EH (cell line): ENCODE results near the gene TIMM17A.
"Not testable (repeated sequence)": the region's sequence is repeated elsewhere in the genome, so short reads cannot be mapped to it uniquely, and the experiment has no call there.

ENCODE experiments used
- DNase-seq: peaks from one replicate; pipeline ENCODE4 v3.0.0-alpha.2; 2015; ENCODE audit warnings: low read depth

Gene TIMM17A

DNA sequence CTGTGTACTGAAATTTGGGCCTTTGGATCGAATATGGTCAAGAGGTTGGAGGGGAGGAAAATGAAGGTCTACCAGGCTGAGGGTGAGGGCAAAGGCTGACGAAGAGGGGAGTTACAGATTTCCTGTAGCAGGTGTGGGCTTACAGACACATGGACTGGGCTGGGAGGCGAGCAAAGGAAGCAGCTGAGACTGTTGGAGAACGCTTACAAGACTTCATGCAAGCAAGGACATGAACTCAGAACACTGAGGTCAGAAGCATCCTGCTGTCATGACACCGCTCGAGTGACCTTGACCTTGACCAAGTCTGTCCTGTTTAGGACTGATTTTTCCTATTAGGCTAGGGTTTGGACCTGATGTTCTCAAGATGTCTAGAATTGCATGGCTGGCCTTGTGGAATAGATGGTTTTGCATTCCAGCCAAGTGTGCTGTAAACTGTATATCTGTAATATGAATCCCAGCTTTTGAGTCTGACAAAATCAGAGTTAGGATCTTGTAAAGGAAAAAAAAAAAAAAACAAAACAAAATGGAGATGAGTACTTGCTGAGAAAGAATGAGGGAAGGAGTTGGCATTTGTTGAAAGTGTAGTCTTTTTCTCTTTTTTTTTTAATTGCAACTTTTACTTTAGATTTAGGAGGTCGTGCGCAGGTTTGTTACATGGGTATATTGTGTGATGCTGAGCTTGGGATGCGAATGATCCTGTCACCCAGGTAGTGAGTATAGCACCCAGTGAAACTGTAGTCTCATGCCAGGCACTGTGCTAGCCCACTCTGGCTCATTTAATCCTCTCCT lies 60.9 kb downstream of the TIMM17A start:
- DNase-seq = peak; percentile 65

GRCh38 chr1:202016811-202017748 lies 61.8 kb downstream of the TIMM17A start:
- DNase-seq = no peak

GRCh38 chr1:202017749-202018467 lies 62.6 kb downstream of the TIMM17A start:
- DNase-seq = no peak

DNA sequence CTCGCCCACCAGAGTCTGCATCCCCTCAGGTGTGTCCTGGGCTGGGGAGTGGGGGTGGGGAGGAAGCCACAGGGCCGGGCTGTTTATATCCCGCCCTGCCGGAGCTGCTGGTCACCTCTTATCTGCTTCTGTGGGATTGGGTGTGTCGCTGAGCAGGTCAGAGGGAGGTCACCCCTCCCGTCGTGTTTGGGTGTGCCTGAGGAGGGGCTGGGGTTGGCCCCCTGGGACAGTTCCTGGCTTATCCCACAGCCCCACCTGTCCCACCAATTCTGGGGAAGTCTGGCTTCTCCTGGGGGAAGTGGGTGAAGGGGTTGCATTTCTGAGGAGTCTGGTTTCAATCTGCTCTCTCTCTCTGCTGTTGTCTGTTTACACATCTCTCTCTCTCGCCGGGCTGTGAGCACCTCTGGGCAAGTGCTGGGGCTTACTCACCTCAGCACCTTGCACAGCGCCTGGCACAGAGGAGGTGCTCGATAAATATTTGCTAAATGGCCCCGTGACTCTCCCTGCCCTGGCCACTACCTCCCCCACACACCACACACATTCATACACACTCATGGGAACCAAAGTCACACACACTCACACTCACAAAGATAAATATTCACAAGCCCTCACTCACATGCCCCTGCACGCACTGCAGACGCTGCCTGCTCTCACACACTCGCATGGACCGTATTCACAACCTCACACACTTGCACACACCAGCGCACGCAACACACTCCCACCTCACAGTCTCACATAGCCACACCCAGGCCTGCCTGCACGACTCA lies 63.3 kb downstream of the TIMM17A start:
- DNase-seq = no peak

DNA sequence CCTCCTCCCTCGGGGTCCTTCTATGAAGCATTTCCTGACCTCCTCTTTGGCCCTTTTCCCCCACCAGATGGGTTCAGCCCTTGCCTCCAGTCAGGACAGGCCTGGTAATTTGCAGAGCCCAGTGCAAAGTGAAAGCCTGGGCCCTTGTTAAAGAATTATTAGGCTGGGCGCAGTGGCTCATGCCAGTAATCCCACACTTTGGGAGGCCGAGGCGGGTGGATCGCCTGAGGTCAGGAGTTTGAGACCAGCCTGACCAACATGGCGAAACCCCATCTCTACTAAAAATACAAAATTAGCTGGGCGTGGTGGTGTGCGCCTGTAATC lies 63.9 kb downstream of the TIMM17A start:
- not testable (repeated sequence) for DNase-seq
